Activated CD4-positive, alpha-beta T cell treated with anti-CD3 and anti-CD28 coated beads, Interleukin-2, amount 50 U/mL, for 24 hours (primary cell): ENCODE results near the gene SLC10A4.

ENCODE experiments used
- DNase-seq, 2 donors: peaks; one replicate each; pipeline ENCODE4 v3.0.0-alpha.2; 2020; ENCODE audit warnings: low read depth in 1 of 2, low spot score in 1 of 2

SLC10A4 gene

GRCh38 chr4:48484494-48485168 lies 1.5 kb downstream of the SLC10A4 start:
- no peak for DNase-seq

DNA sequence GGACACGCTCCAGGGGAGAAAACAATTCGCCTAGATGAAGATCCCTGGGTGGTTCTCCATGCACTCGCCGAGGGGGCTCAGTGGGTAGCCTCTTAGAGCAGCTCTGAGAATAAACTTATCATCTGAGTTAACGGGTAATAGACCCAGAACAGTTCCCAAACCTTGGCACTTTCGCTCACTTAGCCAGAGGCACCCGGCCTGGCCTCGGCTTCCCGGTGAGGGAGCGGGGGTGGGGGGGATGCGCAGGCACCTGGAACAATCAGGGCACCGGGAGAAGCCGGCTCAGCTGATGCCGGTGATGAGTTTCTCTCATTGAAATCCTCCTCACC lies 6.5 kb downstream of the SLC10A4 start:
- no peak for DNase-seq

GRCh38 chr4:48490012-48490679 lies 7.0 kb downstream of the SLC10A4 start, which contains the start of gene ZAR1:
TSS of gene ZAR1 (plus strand) at chr4:48490252. CDS start at chr4:48490292, 40 bp downstream.
- no peak for DNase-seq

- DNase-seq: no peak
These were observed 7.8 kb downstream of the SLC10A4 start for GRCh38 chr4:48490680-48491513.

DNA sequence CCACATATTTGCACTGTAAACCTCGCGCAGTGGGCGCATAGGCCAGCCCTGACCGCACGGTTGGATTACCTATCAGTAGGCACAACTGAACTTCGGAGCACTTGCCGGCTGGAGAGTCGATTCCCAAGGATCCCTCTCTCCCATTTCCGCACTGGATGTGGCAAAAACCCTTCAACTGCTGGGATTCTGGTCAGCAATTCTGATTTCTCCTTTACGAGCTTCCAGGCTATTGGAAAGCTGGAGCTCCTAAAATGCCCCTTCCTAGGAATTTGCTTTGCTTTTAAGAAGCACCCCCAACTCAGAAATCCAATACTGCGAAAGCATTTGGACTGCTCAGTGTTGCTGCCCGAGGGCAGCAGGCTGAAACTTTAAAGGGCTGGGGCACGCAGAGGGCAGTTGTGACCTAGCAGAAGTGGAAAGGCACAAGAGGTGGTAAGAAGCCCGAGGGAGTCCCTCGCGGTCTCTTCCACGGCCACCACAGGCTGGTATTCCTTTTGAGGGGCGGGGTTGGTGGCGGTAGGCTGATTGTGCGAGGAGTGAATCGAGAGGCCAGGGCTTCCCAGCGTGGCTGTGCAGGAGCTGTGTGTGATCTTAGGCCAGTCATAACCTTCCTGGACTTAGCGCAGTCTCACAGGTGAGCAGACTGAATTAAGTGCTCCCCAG lies 8.5 kb downstream of the SLC10A4 start:
- no peak for DNase-seq

GRCh38 chr4:48493452-48494100 lies 10.4 kb downstream of the SLC10A4 start:
- no peak for DNase-seq

DNA sequence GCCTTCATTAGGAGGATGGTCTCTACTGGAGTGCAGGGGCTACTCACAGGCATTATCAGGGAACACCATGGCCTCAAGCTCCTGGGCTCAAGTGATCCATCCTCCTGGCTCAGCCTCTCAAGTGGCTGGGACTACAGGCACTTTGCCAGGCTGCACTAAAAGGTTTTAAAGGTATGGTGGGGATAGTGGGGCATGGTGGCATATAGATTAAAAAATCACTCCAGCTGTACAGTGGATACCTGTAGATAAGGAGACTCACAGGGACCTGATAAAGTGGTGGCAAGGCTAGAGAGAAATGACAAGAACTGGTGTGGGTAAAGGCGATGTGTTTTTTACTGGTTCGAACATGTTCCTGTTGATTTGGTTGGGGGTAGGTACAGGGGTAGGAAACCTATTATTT lies 12.8 kb downstream of the SLC10A4 start:
- no peak for DNase-seq

- no peak for DNase-seq
These were observed 15.8 kb downstream of the SLC10A4 start for GRCh38 chr4:48498895-48499294.

DNA sequence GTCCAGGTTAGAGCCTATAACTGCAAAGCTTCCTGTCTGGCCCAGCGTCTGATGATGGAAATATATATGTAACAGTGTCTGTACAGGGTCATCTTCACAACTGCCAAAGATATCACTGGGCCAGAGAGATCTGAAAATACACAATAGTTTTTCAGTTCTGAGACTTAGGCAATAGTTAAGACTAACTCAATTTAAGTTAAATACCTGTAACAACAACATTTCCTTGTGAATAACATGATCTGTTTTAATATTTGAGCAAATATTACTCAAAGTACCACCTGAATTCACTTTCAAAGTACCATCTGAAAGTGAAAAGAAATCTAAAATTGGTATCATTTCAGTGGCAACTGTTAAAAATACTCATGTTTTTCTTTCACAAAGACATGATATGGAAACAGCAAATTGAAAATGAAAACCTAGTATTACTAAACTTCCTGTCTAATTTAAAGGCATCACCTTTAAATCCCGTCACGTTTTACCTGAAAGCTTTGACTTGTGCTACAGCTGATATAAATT lies 16.5 kb downstream of the SLC10A4 start:
- no peak for DNase-seq

- DNase-seq: no peak
These were observed 20.3 kb downstream of the SLC10A4 start for GRCh38 chr4:48503233-48504025.

GRCh38 chr4:48504026-48504330 lies 20.8 kb downstream of the SLC10A4 start:
- no peak for DNase-seq

GRCh38 chr4:48504352-48504751 lies 21.2 kb downstream of the SLC10A4 start:
- no peak for DNase-seq

GRCh38 chr4:48506716-48507115 lies 23.6 kb downstream of the SLC10A4 start:
- no peak for DNase-seq

GRCh38 chr4:48509543-48509942 lies 26.4 kb downstream of the SLC10A4 start:
- no peak for DNase-seq

DNA sequence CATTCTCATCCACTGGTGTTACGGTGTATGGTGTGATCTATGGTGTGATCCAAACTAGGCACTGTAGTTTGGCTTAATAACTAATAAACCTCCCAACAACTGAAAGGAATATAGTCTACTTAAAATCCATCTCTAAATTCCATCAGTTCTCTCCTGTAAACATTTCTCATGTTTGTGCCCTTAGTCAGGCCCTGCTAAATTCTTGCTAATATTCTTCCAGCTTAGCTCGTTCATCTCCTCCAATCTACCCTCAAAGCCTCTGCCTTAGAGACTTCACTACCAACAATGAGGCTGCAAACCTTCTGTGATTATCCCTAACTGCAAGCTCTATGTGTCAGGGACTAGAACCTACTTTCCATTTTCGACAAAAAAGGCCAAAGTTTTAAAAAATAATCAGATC lies 35.0 kb downstream of the SLC10A4 start:
- no peak for DNase-seq

DNA sequence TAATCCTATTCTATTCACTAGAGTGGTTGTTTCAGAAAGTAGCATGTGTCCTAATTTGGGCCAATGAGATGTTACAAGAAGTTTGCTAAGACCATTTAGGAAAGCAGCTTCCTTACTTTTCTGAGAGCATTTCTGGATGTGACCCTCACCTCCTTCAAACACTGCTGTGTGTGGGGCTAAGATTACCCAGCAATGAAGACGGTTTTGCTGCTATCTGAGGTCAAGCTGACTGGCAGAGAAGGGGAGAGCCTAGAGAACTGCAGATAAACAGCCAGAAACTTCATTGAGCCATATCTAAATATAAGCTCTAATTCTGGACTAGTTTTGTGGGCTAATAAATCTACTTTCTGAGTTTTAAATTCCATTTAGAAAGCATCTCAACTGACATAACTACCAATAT lies 43.3 kb downstream of the SLC10A4 start:
- DNase-seq: no peak

- no peak for DNase-seq
These were observed 55.2 kb downstream of the SLC10A4 start for GRCh38 chr4:48538358-48538757.
